Measurements from ENCODE around the gene SLAMF9.

GRCh38 chr1:159930634-159931033 lies 23.4 kb downstream of the SLAMF9 start:
- TF ChIP-seq CTCF (IDR thresholded peaks at IDR 0.05; ENCODE audit: insufficient read depth, low read depth, low read length) (no peak), EZH2 (IDR thresholded peaks at IDR 0.05; ENCODE audit: insufficient read depth, low read length) (no peak)

Data from astrocyte (in vitro differentiated cells and primary cell).